ENCODE results near the gene FLNB. TPM values are rescaled to one million over a fixed set of nuclear protein-coding genes. Genes with fewer than 3 reads are reported as not detected.

FLNB gene
- total and polyA plus RNA-seq, 2 of the 8 experiments (the other 6 are each of a cell fraction or from before 2014, with no cell fraction given) = 72.3 to 118 TPM

DNA sequence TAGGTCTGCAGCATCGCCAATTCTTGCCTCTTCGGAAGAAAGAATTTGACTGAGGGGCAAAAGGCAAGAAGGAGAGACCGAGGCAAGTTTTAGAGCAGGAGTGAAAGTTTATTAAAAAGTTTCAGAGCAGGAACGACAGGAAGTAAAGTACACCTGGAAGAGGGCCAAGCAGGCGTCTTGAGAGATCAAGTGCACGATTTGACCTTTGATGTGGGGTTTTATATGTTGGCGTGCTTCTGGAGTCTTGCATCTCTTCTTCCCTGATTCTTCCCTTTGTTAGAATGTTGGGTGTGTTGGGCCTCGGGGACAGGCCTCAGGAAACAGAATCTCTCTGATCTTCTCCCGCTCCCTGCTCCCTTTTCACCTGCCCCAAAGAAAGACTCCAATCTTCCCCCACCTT lies 40.6 kb upstream of the FLNB start (continued):
- no peak for TF ChIP-seq KDM4A (IDR thresholded peaks at IDR 0.05; ENCODE audit: low read depth, low read length, severe bottlenecking)
- no peak for TF ChIP-seq KDM1A (IDR thresholded peaks at IDR 0.05; ENCODE audit: borderline replicate concordance, low read length)
- no peak for TF ChIP-seq POU5F1 (IDR thresholded peaks at IDR 0.05; ENCODE audit: low read depth, low read length)
- no peak for TF ChIP-seq EZH2 (IDR thresholded peaks at IDR 0.05; ENCODE audit: low read depth, low read length, severe bottlenecking)
- TF ChIP-seq HDAC6 (IDR thresholded peaks at IDR 0.05; ENCODE audit: low read depth, low read length) = no peak
